ENCODE measurements around the gene CPNE7.

Gene CPNE7

GRCh38 chr16:89621136-89621697 lies 45.7 kb downstream of the CPNE7 start:
- H3K36me3 Mint-ChIP-seq (ENCODE audit: low read depth): no peaks in the 10 kb centered on the region
- H3K27me3 Mint-ChIP-seq (ENCODE audit: low read depth, poor library complexity): peaks cover 46% of the 10 kb centered on the region
- H3K4me1 Mint-ChIP-seq: peaks cover 70% of the 10 kb centered on the region
- no peaks in the 10 kb centered on the region for H3K9me3 Mint-ChIP-seq
- TF ChIP-seq, protein P1, sequence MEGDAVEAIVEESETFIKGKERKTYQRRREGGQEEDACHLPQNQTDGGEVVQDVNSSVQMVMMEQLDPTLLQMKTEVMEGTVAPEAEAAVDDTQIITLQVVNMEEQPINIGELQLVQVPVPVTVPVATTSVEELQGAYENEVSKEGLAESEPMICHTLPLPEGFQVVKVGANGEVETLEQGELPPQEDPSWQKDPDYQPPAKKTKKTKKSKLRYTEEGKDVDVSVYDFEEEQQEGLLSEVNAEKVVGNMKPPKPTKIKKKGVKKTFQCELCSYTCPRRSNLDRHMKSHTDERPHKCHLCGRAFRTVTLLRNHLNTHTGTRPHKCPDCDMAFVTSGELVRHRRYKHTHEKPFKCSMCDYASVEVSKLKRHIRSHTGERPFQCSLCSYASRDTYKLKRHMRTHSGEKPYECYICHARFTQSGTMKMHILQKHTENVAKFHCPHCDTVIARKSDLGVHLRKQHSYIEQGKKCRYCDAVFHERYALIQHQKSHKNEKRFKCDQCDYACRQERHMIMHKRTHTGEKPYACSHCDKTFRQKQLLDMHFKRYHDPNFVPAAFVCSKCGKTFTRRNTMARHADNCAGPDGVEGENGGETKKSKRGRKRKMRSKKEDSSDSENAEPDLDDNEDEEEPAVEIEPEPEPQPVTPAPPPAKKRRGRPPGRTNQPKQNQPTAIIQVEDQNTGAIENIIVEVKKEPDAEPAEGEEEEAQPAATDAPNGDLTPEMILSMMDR (IDR thresholded peaks at IDR 0.05): no peak
- no peak overlapping the region for H3K4me3 Mint-ChIP-seq
- DNase-seq: no peak
- H3K27ac Mint-ChIP-seq: no peak overlapping the region

- H3K27me3 Mint-ChIP-seq (ENCODE audit: low read depth, poor library complexity): peaks cover 51% of the 10 kb centered on the region
- TF ChIP-seq, protein P1 (IDR thresholded peaks at IDR 0.05): no peak
- DNase-seq: no peak
- H3K4me1 Mint-ChIP-seq: peaks cover 64% of the 10 kb centered on the region
- H3K4me3 Mint-ChIP-seq: no peak overlapping the region
- H3K36me3 Mint-ChIP-seq (ENCODE audit: low read depth): no peaks in the 10 kb centered on the region
- H3K27ac Mint-ChIP-seq: no peak overlapping the region
- H3K9me3 Mint-ChIP-seq: no peaks in the 10 kb centered on the region
These were observed 46.3 kb downstream of the CPNE7 start for GRCh38 chr16:89621698-89622409.

GRCh38 chr16:89623511-89624261 lies 48.1 kb downstream of the CPNE7 start:
- TF ChIP-seq, protein P1 (IDR thresholded peaks at IDR 0.05): no peak
- H3K27ac Mint-ChIP-seq: no peak overlapping the region
- peaks cover 51% of the 10 kb centered on the region for H3K27me3 Mint-ChIP-seq (ENCODE audit: low read depth, poor library complexity)
- peak overlapping the region; percentile 9 for H3K4me3 Mint-ChIP-seq
- H3K36me3 Mint-ChIP-seq (ENCODE audit: low read depth): no peaks in the 10 kb centered on the region
- DNase-seq: no peak
- H3K4me1 Mint-ChIP-seq: peaks cover 55% of the 10 kb centered on the region
- H3K9me3 Mint-ChIP-seq: no peaks in the 10 kb centered on the region

- Mint-ChIP-seq H3K27me3 (ENCODE audit: low read depth, poor library complexity) (peaks cover 51% of the 10 kb centered on the region), H3K36me3 (ENCODE audit: low read depth) (no peaks in the 10 kb centered on the region), H3K4me3 (peak overlapping the region; percentile 21), H3K9me3 (no peaks in the 10 kb centered on the region), H3K27ac (peak overlapping the region; percentile 7), H3K4me1 (peaks cover 52% of the 10 kb centered on the region)
- TF ChIP-seq, protein P1 (IDR thresholded peaks at IDR 0.05): no peak
- DNase-seq: no peak
These were observed 49.5 kb downstream of the CPNE7 start for GRCh38 chr16:89624777-89625761.

DNA sequence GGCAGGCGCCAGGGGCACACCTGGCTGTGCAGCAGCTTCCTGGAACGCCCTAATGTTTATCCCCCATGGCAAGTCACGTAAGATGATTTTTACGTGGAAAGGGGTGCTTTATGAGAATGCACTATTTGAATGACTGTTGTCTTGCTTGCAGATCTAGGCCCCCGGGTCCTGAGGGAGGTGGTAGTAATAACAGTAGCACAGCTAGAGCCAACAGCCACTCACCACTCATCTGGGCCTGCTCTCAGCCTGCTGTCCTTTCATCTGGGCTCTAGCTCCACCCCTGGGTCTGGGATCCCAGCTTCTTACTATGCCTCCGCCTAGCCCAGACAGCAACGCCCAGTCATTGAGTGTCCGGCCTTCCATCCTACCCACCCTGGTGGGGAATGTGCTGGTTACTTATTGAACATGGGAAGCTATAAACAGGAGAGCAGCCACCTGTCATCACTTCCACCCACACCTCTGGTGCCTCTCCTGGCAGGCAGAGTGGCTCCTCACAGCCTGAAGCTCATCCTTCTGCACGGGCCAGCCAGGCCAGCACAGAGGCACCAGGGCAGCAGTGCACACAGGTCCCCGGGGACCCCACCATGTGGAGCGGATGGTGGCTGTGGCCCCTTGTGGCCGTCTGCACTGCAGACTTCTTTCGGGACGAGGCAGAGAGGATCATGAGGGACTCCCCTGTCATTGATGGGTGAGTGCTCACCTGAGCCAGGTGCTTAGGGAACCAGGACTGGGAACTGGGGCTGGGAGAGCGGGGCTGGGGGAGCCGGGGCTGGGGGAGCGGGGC lies 54.5 kb downstream of the CPNE7 start:
- Mint-ChIP-seq H3K27me3 (ENCODE audit: low read depth, poor library complexity) (peaks cover 43% of the 10 kb centered on the region), H3K9me3 (no peaks in the 10 kb centered on the region), H3K27ac (no peak overlapping the region), H3K36me3 (ENCODE audit: low read depth) (no peaks in the 10 kb centered on the region), H3K4me3 (no peak overlapping the region), H3K4me1 (peaks cover 13% of the 10 kb centered on the region)
- DNase-seq: no peak
- TF ChIP-seq, protein P1 (IDR thresholded peaks at IDR 0.05): no peak
